GM21381 (cell line): ENCODE results near the gene ZIC3.

Experiments
- ATAC-seq: cut with Tn5 transposase; IDR thresholded peaks from one replicate; pipeline ENCODE4 v1.9.1; 2021; ENCODE audit warnings: mild to moderate bottlenecking, moderate library complexity; ENCODE audit not compliant: unreplicated experiment

Gene ZIC3

GRCh38 chrX:137573324-137574101 lies 7.6 kb downstream of the ZIC3 start:
- ATAC-seq: no peak

DNA sequence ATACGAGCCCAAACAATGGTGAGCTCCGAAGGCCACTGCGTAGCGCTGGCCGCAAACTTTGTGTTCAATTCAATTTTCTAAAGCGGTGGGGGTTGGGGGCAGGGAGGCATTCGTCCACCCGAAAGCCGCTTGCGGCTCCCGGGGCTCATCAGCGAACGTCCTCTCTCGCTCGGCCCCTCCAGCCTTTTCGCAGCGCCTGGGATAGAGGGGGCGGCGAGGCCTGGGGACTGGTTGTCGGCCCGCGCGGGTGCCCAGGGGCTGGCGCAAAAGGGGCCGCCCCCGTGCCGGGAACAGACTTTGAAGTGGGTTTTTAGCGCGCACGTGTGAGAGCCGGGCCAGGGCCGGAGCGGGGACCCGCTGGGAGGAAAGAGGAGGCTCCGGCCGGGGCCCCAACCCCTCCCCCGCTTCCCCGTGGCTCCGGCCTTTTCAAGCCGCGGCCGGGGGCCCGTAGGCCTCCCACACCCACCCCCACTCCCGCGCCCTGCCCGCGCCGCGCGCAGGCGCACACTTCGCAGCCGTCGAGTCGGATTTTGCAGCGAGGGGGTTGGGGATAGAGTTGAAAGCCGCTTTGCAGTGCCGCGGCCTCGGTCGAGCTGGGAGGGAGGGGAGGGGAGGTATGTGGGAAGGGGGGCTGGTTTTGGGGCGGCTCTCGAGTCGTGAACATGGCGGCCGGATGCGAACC lies 8.3 kb downstream of the ZIC3 start:
- no peak for ATAC-seq

- ATAC-seq: no peak
Observed at GRCh38 chrX:137574784-137575293, 8.9 kb downstream of the ZIC3 start.

DNA sequence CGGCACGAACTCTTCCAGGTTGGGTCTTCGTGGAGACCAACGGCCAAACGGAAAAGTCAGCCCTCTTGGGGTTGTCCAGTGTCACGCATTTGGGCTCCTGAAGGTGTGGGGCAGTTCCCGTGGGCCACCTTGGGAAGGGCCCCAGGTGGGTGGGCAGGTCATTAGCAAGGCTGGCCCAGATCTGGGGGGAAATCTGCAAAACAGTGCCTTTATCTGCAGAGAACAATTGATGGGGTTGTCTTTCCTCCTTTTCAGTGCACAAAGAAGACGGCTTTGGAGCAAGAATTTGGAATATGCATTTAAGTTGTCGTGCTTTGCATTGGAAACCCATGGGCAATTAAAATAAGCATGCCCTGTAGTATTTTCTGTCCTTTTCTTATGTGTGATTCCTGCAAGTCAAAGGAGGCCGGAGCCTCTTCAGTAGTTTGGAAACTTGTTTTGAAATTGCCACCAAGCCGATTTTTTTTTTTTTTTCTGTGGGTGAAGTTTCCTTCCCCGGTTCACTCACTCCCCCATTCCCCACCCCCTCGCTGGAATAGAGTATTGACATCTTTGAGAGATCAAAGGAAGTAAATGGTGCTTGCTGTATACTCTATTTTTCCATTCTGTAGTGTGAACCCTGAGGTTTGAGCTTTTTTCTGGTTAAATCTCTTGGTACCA lies 9.8 kb downstream of the ZIC3 start:
- no peak for ATAC-seq

GRCh38 chrX:137587151-137587550 lies 21.2 kb downstream of the ZIC3 start:
- no peak for ATAC-seq

DNA sequence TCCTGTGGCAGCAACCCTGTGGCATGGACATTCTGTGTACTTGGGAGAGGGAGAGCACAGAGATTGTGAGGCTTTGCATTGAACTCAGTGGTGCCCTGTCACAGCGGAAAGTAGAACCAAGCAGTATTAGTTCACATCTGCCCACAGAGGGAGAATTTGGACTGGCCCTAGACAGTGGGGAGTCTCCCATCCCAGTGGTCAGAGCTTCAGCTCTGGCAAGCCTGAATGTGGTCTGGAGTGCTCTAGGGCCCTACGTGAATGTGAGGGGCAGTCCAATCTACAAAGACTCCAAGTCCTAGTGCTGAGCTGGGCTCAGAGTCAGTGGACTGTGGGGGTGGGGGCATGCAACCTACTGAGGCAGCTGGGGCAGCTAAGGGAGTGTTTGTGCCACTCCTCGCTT lies 34.8 kb downstream of the ZIC3 start:
- ATAC-seq: no peak
